Caco-2 (cell line): Measurements from ENCODE around the gene FBLIM1. TPM values are rescaled to one million over a fixed set of nuclear protein-coding genes. Genes with fewer than 3 reads are reported as not detected.

Source experiments
- BruUV-seq: library from RNA; stranded (reverse); fragments of 400-500 nt; replicated peaks from 2 replicates; lab custom pipeline; 2021; lab: Mats Ljungman, UMichigan
- CTCF ChIA-PET: fragments of 300-600 bp; sonication (Branson Sonifier 250); formaldehyde crosslinking; loops from one replicate; lab custom pipeline; 2022; ENCODE audit warnings: antibody characterized with exemption; lab: Charles Lee
- POLR2A ChIA-PET: fragments of 300-600 bp; sonication (Branson Sonifier 250); formaldehyde crosslinking; loops from one replicate; lab custom pipeline; 2022; ENCODE audit warnings: antibody characterized with exemption; lab: Charles Lee
- DNase-seq, 2 experiments: peaks; one replicate each; pipeline versions ENCODE4 v3.0.0 to v3.0.0-alpha.2; 2020 to 2022
- H3K27me3 ChIP-seq: replicated peaks from 2 replicates; pipeline ENCODE4 v1.6.0; 2011; ENCODE audit warnings: low read length; ENCODE audit not compliant: control insufficient read depth, insufficient read depth
- H3K36me3 ChIP-seq: 2 replicates; pipeline ENCODE4 v1.5.1; 2011; ENCODE audit warnings: low read length; ENCODE audit not compliant: control insufficient read depth, insufficient read depth
- H3K4me1 ChIP-seq: fragments of 250-450 bp; sonication (Bioruptor Pico); 2 replicates; pipeline ENCODE4 v1.5.1; 2020; ENCODE audit warnings: mild to moderate bottlenecking
- H3K4me3 ChIP-seq: 2 replicates; pipeline ENCODE4 v1.5.1; 2011; ENCODE audit warnings: low read depth, mild to moderate bottlenecking, control low read depth, low read length
- H3K9me3 ChIP-seq: fragments of 250-450 bp; sonication (Bioruptor Pico); 2 replicates; pipeline ENCODE4 v1.5.1; 2020; ENCODE audit warnings: mild to moderate bottlenecking, moderate library complexity
- H3K27ac Mint-ChIP-seq: one replicate; pipeline ENCODE4 v1.8.0; 2022; ENCODE audit warnings: mixed read lengths; ENCODE audit not compliant: unreplicated experiment
- H3K27me3 Mint-ChIP-seq: one replicate; pipeline ENCODE4 v1.8.0; 2022; ENCODE audit warnings: mixed read lengths; ENCODE audit not compliant: insufficient read depth, unreplicated experiment
- H3K36me3 Mint-ChIP-seq: one replicate; pipeline ENCODE4 v1.8.0; 2022; ENCODE audit warnings: mild to moderate bottlenecking, mixed read lengths; ENCODE audit not compliant: insufficient read depth, unreplicated experiment
- H3K4me1 Mint-ChIP-seq: one replicate; pipeline ENCODE4 v1.8.0; 2022; ENCODE audit warnings: low read depth, mixed read lengths; ENCODE audit not compliant: unreplicated experiment
- H3K4me3 Mint-ChIP-seq: one replicate; pipeline ENCODE4 v1.8.0; 2022; ENCODE audit warnings: mild to moderate bottlenecking, moderate library complexity, mixed read lengths; ENCODE audit not compliant: unreplicated experiment
- H3K9me3 Mint-ChIP-seq: one replicate; pipeline ENCODE4 v1.8.0; 2022; ENCODE audit warnings: mixed read lengths; ENCODE audit not compliant: unreplicated experiment
- intact Hi-C: fragments of 100-400 bp; cut with micrococcal nuclease; formaldehyde crosslinking; loops from one replicate; pipeline ENCODE4 v1.10.0; 2022; ENCODE audit not compliant: unreplicated experiment
- total RNA-seq: library from RNA; stranded (reverse); gene quantifications from 2 replicates; pipeline ENCODE4 v1.2.3, GENCODE V29; 2022
- TF ChIP-seq, protein P1 (sequence below), 2 experiments: fragments of 200-600 bp in 1 of 2; IDR thresholded peaks; 1 replicate in 1 of 2; 2 replicates in 1 of 2; pipeline versions ENCODE4 v1.5.1 to v1.8.0; 2011 to 2022; ENCODE audit warnings: antibody characterized with exemption in 1 of 2, control low read depth in 1 of 2, inconsistent platforms in 1 of 2, low read depth in 1 of 2, low read length in 1 of 2, mild to moderate bottlenecking in 1 of 2, moderate library complexity in 1 of 2; ENCODE audit not compliant: insufficient read depth in 1 of 2, severe bottlenecking in 1 of 2, unreplicated experiment in 1 of 2

FBLIM1 gene
- total RNA-seq, 1 experiment from 2014 or later = 5.5 TPM

DNA sequence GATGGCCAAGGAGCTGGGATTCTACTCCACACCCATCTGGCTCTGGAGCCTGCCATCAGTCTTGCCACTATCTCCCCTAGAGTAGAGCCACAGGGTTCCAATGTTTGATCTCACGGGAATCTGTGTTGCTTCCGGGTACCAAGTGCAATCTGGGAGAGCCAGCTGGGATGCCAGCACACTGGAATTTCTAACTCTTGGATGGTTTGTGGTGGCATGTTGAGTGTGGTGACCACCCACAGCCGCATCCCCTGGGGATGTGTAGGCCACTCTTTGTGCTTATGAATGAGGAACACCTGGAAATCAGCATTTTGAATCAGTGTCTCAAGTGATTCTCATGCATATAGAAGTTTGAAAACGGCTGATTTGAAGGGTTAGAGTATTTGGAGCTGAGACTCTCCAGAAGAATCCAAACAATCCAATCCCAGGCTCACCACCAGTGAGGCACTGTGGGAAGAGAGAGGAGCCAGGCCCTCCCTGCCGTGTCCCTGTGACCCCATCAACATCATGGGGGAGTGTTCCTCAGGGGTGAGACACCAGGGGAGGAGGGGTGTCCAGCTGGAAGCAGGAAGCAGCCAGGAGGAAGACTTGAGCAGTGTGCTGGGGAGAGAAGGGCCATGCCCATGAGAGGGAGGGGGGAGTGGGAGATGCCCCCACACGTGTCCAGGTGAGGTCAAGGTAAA, 13.4 kb downstream of the FBLIM1 start:
- Mint-ChIP-seq H3K36me3 (peaks cover 6% of the 10 kb centered on the region), H3K9me3 (no peaks in the 10 kb centered on the region), H3K4me3 (no peak overlapping the region), H3K4me1 (no peaks in the 10 kb centered on the region), H3K27ac (peak overlapping the region; percentile 88), H3K27me3 (no peaks in the 10 kb centered on the region)
- intact Hi-C loops = no loop called here
- ChIA-PET POLR2A (no interaction called here), CTCF (no interaction called here)
- no TSS peak for BruUV-seq
- Histone ChIP-seq H3K4me3 (no peak overlapping the region), H3K27me3 (no peaks in the 10 kb centered on the region), H3K9me3 (no peaks in the 10 kb centered on the region), H3K36me3 (no peaks in the 10 kb centered on the region), H3K4me1 (peaks cover 12% of the 10 kb centered on the region)
- DNase-seq = no peak
- TF ChIP-seq, protein P1, sequence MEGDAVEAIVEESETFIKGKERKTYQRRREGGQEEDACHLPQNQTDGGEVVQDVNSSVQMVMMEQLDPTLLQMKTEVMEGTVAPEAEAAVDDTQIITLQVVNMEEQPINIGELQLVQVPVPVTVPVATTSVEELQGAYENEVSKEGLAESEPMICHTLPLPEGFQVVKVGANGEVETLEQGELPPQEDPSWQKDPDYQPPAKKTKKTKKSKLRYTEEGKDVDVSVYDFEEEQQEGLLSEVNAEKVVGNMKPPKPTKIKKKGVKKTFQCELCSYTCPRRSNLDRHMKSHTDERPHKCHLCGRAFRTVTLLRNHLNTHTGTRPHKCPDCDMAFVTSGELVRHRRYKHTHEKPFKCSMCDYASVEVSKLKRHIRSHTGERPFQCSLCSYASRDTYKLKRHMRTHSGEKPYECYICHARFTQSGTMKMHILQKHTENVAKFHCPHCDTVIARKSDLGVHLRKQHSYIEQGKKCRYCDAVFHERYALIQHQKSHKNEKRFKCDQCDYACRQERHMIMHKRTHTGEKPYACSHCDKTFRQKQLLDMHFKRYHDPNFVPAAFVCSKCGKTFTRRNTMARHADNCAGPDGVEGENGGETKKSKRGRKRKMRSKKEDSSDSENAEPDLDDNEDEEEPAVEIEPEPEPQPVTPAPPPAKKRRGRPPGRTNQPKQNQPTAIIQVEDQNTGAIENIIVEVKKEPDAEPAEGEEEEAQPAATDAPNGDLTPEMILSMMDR (IDR thresholded peaks at IDR 0.05; ENCODE audit: insufficient read depth in 1 of 2, low read depth in 1 of 2, low read length in 1 of 2, severe bottlenecking in 1 of 2, unreplicated experiment in 1 of 2) = no peak

DNA sequence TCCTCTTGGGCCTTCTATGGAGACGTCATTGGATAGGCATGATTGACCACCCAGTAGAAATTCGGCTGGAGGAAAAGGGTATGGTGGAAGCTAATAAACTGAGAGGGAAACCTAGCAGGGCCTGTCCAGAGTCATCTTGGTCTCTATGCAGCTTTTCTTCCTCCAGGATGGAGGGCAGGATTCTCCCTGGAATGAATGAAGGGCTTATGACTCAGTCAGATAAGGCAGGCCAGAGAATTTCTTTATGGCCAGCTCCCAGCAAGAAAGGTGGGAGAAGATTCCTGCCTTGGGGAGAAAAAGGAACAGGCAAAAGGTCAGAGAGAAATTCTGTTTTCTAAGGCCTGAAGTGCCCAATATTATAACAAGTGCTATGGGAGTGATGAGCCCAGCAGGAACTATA, 17.1 kb downstream of the FBLIM1 start:
- POLR2A ChIA-PET = interaction anchor here (0.6 kb wide), 1 partner anchor 30 kb away, joined by 3 read pairs; no protein-coding TSS in a partner anchor
- no peaks in the 10 kb centered on the region for H3K27me3 Mint-ChIP-seq
- no peaks in the 10 kb centered on the region for H3K9me3 Mint-ChIP-seq
- no peaks in the 10 kb centered on the region for H3K9me3 ChIP-seq
- H3K27ac Mint-ChIP-seq = peak overlapping the region; percentile 67
- no TSS peak for BruUV-seq
- CTCF ChIA-PET = interaction anchor here (0.6 to 1.0 kb wide), 2 partner anchors 15 to 16 kb away, joined by 3 read pairs; no protein-coding TSS in a partner anchor
- no peaks in the 10 kb centered on the region for H3K36me3 ChIP-seq
- intact Hi-C loops = no loop called here
- H3K27me3 ChIP-seq = no peaks in the 10 kb centered on the region
- DNase-seq = no peak
- peaks cover 40% of the 10 kb centered on the region for H3K4me1 ChIP-seq
- no peak overlapping the region for H3K4me3 ChIP-seq
- peaks cover 13% of the 10 kb centered on the region for H3K4me1 Mint-ChIP-seq
- TF ChIP-seq, protein P1 (IDR thresholded peaks at IDR 0.05; ENCODE audit: insufficient read depth in 1 of 2, low read depth in 1 of 2, low read length in 1 of 2, severe bottlenecking in 1 of 2, unreplicated experiment in 1 of 2) = no peak
- peaks cover 12% of the 10 kb centered on the region for H3K36me3 Mint-ChIP-seq
- no peak overlapping the region for H3K4me3 Mint-ChIP-seq

DNA sequence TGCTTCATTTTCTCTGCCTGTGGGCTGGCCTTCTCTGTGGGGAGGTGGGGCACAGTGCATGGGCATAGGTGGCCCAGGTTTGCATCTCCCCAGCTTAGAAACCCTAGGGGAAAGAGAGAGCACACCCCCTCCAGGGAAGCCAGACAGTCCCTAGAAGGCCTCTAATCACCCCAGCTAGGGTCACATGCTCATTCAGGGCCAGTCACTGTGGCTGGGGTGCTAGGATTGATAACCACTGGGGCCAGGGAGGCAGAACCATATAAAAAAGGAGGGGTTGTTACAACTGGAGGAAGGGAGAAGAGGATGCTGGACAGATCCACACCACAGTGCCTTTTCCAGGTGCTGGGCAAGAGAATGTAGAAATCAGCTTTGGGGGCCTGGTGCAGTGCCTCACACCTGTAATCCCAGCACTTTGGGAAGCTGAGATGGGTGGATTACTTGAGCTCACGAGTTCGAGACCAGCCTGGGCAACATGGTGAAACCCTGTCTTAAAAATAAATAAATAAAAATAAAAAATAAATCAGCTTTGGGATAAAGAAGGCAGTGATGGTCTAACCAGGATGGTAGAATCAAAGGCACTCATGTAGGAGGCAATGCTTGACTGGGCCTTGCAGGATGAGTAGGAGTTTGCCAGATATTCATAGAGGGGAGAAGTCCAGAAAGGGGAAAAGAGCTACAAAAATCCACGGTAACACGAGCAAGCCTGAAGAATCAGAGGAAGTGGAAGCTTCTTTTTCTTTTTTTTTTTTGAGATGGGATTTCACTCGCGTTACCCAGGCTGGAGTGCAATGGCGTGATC, 19.5 kb downstream of the FBLIM1 start:
- ChIA-PET CTCF (no interaction called here), POLR2A (interaction anchor here (0.6 kb wide), 1 partner anchor 81 kb away, joined by 3 read pairs; no protein-coding TSS in a partner anchor)
- DNase-seq = no peak
- intact Hi-C loops = no loop called here
- no peaks in the 10 kb centered on the region for H3K27me3 ChIP-seq
- H3K4me3 Mint-ChIP-seq = no peak overlapping the region
- no peaks in the 10 kb centered on the region for H3K9me3 Mint-ChIP-seq
- no TSS peak for BruUV-seq
- TF ChIP-seq, protein P1 (IDR thresholded peaks at IDR 0.05; ENCODE audit: insufficient read depth in 1 of 2, low read depth in 1 of 2, low read length in 1 of 2, severe bottlenecking in 1 of 2, unreplicated experiment in 1 of 2) = no peak
- no peaks in the 10 kb centered on the region for H3K9me3 ChIP-seq
- H3K36me3 ChIP-seq = no peaks in the 10 kb centered on the region
- H3K4me3 ChIP-seq = no peak overlapping the region
- H3K36me3 Mint-ChIP-seq = peaks cover 11% of the 10 kb centered on the region
- peaks cover 50% of the 10 kb centered on the region for H3K4me1 ChIP-seq
- H3K4me1 Mint-ChIP-seq = peaks cover 17% of the 10 kb centered on the region
- H3K27ac Mint-ChIP-seq = peak overlapping the region; percentile 96
- no peaks in the 10 kb centered on the region for H3K27me3 Mint-ChIP-seq
